Lower leg skin (tissue), 4 donors: ENCODE results near the gene PIP5K1B. TPM values are rescaled to one million over a fixed set of nuclear protein-coding genes. Genes with fewer than 3 reads are reported as not detected.

Experiments used
- DNase-seq, 2 donors: peaks; one replicate each; pipeline ENCODE4 v3.0.0-alpha.2; 2019; ENCODE audit warnings: low spot score in 2 of 2
- H3K4me3 ChIP-seq: fragments of 200-600 bp; sonication (generic); 2 replicates; pipeline ENCODE4 v1.5.1; 2017; ENCODE audit warnings: mild to moderate bottlenecking, low read depth; ENCODE audit not compliant: poor library complexity, severe bottlenecking
- CTCF ChIP-seq, 3 donors: fragments of 450-650 bp; IDR thresholded peaks; one replicate each; pipeline ENCODE4 v1.5.1; 2016; ENCODE audit warnings: antibody characterized with exemption in 3 of 3, mild to moderate bottlenecking in 3 of 3, moderate library complexity in 2 of 3
- POLR2A ChIP-seq, 2 donors: fragments of 450-650 bp; IDR thresholded peaks; one replicate each; pipeline ENCODE4 v1.6.1; 2016 to 2017; ENCODE audit warnings: antibody characterized with exemption in 2 of 2, mild to moderate bottlenecking in 1 of 2, moderate library complexity in 1 of 2
- WGBS, 2 donors: methylation state at CpG; one replicate each; pipeline ENCODE4 v1.1.5; 2018; 5-methylcytosine and 5-hydroxymethylcytosine counted together
- intact Hi-C: fragments of 100-400 bp; cut with DNase I; formaldehyde crosslinking; loops from one replicate; pipeline ENCODE4 v1.15.0; 2023; ENCODE audit warnings: low total_unique reads
- total RNA-seq, 4 donors: library from RNA; depleted of rRNA; stranded (reverse); fragments of >200 nt; gene quantifications; one replicate each; pipeline ENCODE4 v1.1.0, GENCODE V29; 2016

Gene PIP5K1B
- total RNA-seq, 4 donors from 2014 or later = 0.42 to 3.3 (median 2.7) TPM

GRCh38 chr9:68825762-68826472 lies 120.9 kb downstream of the PIP5K1B start:
- TF ChIP-seq CTCF (IDR thresholded peaks at IDR 0.05) (no peak), POLR2A (IDR thresholded peaks at IDR 0.05) (no peak)
- no peak for DNase-seq
- 62% methylated on average over 9 of the region's 9 CpGs for WGBS, 2 donors
- intact Hi-C loops = no loop called here
- no peak overlapping the region for H3K4me3 ChIP-seq

GRCh38 chr9:68827837-68828744 lies 123.1 kb downstream of the PIP5K1B start:
- WGBS, 2 donors = 89 to 91% methylated on average over 14 of the region's 14 CpGs
- H3K4me3 ChIP-seq = no peak overlapping the region
- no peak for TF ChIP-seq POLR2A (IDR thresholded peaks at IDR 0.05)
- no peak for TF ChIP-seq CTCF (IDR thresholded peaks at IDR 0.05)
- intact Hi-C loops = no loop called here
- no peak for DNase-seq

GRCh38 chr9:68832101-68832500 lies 127.1 kb downstream of the PIP5K1B start:
- TF ChIP-seq POLR2A (IDR thresholded peaks at IDR 0.05) (no peak), CTCF (IDR thresholded peaks at IDR 0.05) (no peak)
- DNase-seq = no peak
- no peak overlapping the region for H3K4me3 ChIP-seq
- intact Hi-C loops = no loop called here

- no peak for TF ChIP-seq CTCF (IDR thresholded peaks at IDR 0.05)
- no peak for TF ChIP-seq POLR2A (IDR thresholded peaks at IDR 0.05)
- WGBS, 2 donors = 72 to 73% methylated on average over 7 of the region's 7 CpGs
- intact Hi-C loops = no loop called here
- no peak for DNase-seq
- H3K4me3 ChIP-seq = no peak overlapping the region
Observed at GRCh38 chr9:68832861-68833518, 128.0 kb downstream of the PIP5K1B start.

- intact Hi-C loops = no loop called here
- H3K4me3 ChIP-seq = no peak overlapping the region
- DNase-seq = no peak
- WGBS, 2 donors = 43 to 48% methylated on average over 2 of the region's 2 CpGs
- TF ChIP-seq POLR2A (IDR thresholded peaks at IDR 0.05) (no peak), CTCF (IDR thresholded peaks at IDR 0.05) (no peak)
Observed at GRCh38 chr9:68834931-68835520, 130.0 kb downstream of the PIP5K1B start.
